ENCODE data around the gene MAGEA8.

MAGEA8 gene

DNA sequence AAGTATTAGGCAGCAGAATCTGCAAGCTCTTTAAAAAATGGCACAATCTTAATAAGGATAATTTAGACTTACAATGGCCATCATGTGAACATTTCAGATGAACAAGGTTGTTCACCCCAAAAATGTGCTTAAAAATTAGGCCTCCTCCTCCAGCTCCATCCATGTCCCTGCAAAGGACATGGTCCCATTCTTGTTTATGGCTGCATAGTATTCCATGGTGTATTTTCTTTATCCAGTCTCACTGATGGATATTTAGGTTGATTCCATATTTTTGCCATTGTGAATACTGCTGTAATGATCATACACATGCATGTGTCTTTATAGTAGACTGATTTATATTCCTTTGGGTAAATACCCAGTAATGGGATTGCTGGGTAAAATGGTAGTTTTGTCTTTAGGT, 29.1 kb upstream of the MAGEA8 start:
- H3K4me3 ChIP-seq, result no peak overlapping the region
- no peaks in the 10 kb centered on the region for H3K27me3 ChIP-seq
- no peak overlapping the region for H3K27ac ChIP-seq
- no peak for TF ChIP-seq Cebpa-rat (IDR thresholded peaks at IDR 0.05)
- peaks cover 0 to 9% (median 6%) of the 10 kb centered on the region in 11 experiments; a peak in 9 of 22 replicates for H3K9me3 ChIP-seq (replicated peaks in 1 of 11)
- H3K4me1 ChIP-seq, result no peaks in the 10 kb centered on the region
- no peak overlapping the region for H3K9ac ChIP-seq
- no peaks in the 10 kb centered on the region for H4K20me1 ChIP-seq
- no peak overlapping the region for H3K4me2 ChIP-seq
- no peaks in the 10 kb centered on the region for H3K36me3 ChIP-seq

GRCh38 chrX:149853925-149854324, 27.1 kb upstream of the MAGEA8 start:
- peaks cover 6 to 22% (median 17%) of the 10 kb centered on the region in 11 experiments for H3K9me3 ChIP-seq (replicated peaks in 1 of 11)
- no peaks in the 10 kb centered on the region for H3K36me3 ChIP-seq
- TF ChIP-seq Cebpa-rat (IDR thresholded peaks at IDR 0.05), result no peak
- H3K27me3 ChIP-seq, result no peaks in the 10 kb centered on the region
- no peak overlapping the region for H3K4me3 ChIP-seq
- H4K20me1 ChIP-seq, result no peaks in the 10 kb centered on the region
- no peaks in the 10 kb centered on the region for H3K4me1 ChIP-seq
- H3K9ac ChIP-seq, result no peak overlapping the region
- no peak overlapping the region for H3K4me2 ChIP-seq
- no peak overlapping the region for H3K27ac ChIP-seq

DNA sequence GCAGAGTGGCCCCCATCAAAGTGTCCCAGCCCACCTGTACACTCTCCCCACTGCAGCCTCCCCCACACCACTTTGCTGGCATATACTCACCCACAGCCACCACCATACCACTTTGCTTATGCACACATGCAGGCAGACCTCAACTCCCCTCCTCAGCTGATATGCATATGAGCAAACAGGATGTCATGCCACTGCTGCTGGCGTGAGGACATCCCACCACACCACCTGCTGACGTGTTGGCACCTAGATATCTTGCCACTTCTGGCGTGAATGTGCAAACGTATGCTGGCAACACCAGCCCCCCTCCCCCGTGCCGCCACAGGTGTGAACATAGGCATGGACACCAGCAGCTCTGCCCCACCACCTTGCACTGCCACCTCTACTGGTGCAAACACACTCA, 22.4 kb upstream of the MAGEA8 start:
- H3K36me3 ChIP-seq, result no peaks in the 10 kb centered on the region
- no peak for TF ChIP-seq Cebpa-rat (IDR thresholded peaks at IDR 0.05)
- H4K20me1 ChIP-seq, result no peaks in the 10 kb centered on the region
- H3K9me3 ChIP-seq (replicated peaks in 1 of 11), result peaks cover 28 to 38% (median 34%) of the 10 kb centered on the region in 11 experiments
- H3K27ac ChIP-seq, result no peak overlapping the region
- H3K27me3 ChIP-seq, result no peaks in the 10 kb centered on the region
- no peak overlapping the region for H3K4me2 ChIP-seq
- H3K9ac ChIP-seq, result no peak overlapping the region
- no peak overlapping the region for H3K4me3 ChIP-seq
- no peaks in the 10 kb centered on the region for H3K4me1 ChIP-seq

DNA sequence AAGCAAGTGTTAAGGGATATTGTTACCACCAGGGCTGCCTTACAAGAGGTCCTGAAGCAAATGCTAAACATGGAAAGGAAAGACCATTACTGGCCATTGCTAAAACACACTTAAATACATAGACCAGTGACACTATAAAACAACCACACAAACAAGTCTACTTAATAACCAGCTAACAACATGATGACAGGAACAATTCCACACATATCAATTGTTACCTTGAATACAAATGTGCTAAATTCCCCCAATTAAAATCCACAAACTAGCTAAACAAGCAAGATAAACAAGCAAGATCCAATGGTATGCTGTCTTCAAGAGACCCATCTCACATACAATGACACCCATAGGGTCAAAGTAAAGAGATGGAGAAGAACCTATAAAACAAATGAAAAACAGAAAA, 20.5 kb upstream of the MAGEA8 start:
- no peaks in the 10 kb centered on the region for H4K20me1 ChIP-seq
- H3K9me3 ChIP-seq (replicated peaks in 1 of 11), result peaks cover 28 to 38% (median 34%) of the 10 kb centered on the region in 11 experiments
- H3K27me3 ChIP-seq, result no peaks in the 10 kb centered on the region
- H3K4me1 ChIP-seq, result no peaks in the 10 kb centered on the region
- H3K4me3 ChIP-seq, result no peak overlapping the region
- H3K4me2 ChIP-seq, result no peak overlapping the region
- H3K27ac ChIP-seq, result no peak overlapping the region
- no peaks in the 10 kb centered on the region for H3K36me3 ChIP-seq
- no peak for TF ChIP-seq Cebpa-rat (IDR thresholded peaks at IDR 0.05)
- H3K9ac ChIP-seq, result no peak overlapping the region

DNA sequence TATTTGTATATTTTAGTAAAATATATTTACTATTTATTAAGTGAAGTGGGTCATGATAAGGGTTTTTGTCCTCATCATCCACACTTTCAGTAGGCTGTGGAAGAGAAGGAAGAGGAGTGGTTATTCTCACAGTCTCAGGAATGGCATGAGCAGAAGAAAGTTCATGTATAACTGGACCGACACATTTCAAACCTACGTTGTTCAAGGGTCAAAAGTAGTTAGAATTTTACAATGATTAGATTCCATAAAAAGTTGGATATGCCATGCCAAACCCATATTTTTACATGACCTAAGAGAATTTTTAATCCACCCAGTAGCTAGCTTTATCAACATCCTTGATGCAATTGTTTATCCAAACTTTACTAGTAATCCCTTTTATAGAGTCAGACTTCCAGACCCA, 15.6 kb upstream of the MAGEA8 start:
- no peaks in the 10 kb centered on the region for H4K20me1 ChIP-seq
- no peaks in the 10 kb centered on the region for H3K4me1 ChIP-seq
- peaks cover 6 to 16% (median 8%) of the 10 kb centered on the region in 11 experiments for H3K9me3 ChIP-seq (replicated peaks in 1 of 11)
- no peaks in the 10 kb centered on the region for H3K36me3 ChIP-seq
- TF ChIP-seq Cebpa-rat (IDR thresholded peaks at IDR 0.05), result no peak
- no peaks in the 10 kb centered on the region for H3K27me3 ChIP-seq
- H3K27ac ChIP-seq, result no peak overlapping the region
- H3K9ac ChIP-seq, result no peak overlapping the region
- H3K4me2 ChIP-seq, result no peak overlapping the region
- no peak overlapping the region for H3K4me3 ChIP-seq

- Histone ChIP-seq H3K4me1 (no peaks in the 10 kb centered on the region), H3K4me3 (no peak overlapping the region), H3K9ac (no peak overlapping the region), H3K27ac (no peak overlapping the region), H3K27me3 (no peaks in the 10 kb centered on the region), H3K9me3 (replicated peaks in 1 of 11) (peaks cover 0 to 7% (median 0%) of the 10 kb centered on the region in 11 experiments; a peak in 1 of 22 replicates), H3K4me2 (no peak overlapping the region), H4K20me1 (no peaks in the 10 kb centered on the region), H3K36me3 (no peaks in the 10 kb centered on the region)
- no peak for TF ChIP-seq Cebpa-rat (IDR thresholded peaks at IDR 0.05)
Observed at GRCh38 chrX:149867488-149867887, 13.5 kb upstream of the MAGEA8 start.

GRCh38 chrX:149870840-149871239, 10.1 kb upstream of the MAGEA8 start:
- Histone ChIP-seq H3K9me3 (replicated peaks in 1 of 11) (0 out of 22 replicates have a peak, but pooled peaks cover 0 to 13% (median 0%) of the 10 kb centered on the region in 11 experiments), H3K4me3 (no peak overlapping the region), H3K4me1 (no peaks in the 10 kb centered on the region), H4K20me1 (no peaks in the 10 kb centered on the region), H3K4me2 (no peak overlapping the region), H3K27me3 (no peaks in the 10 kb centered on the region), H3K36me3 (no peaks in the 10 kb centered on the region), H3K9ac (no peak overlapping the region), H3K27ac (no peak overlapping the region)
- TF ChIP-seq Cebpa-rat (IDR thresholded peaks at IDR 0.05), result no peak

GRCh38 chrX:149871433-149871832, 9.6 kb upstream of the MAGEA8 start:
- Histone ChIP-seq H3K9ac (no peak overlapping the region), H3K36me3 (no peaks in the 10 kb centered on the region), H4K20me1 (no peaks in the 10 kb centered on the region), H3K4me3 (no peak overlapping the region), H3K4me2 (no peak overlapping the region), H3K9me3 (replicated peaks in 1 of 11) (0 out of 22 replicates have a peak, but pooled peaks cover 0 to 13% (median 0%) of the 10 kb centered on the region in 11 experiments), H3K27me3 (no peaks in the 10 kb centered on the region), H3K27ac (no peak overlapping the region), H3K4me1 (no peaks in the 10 kb centered on the region)
- TF ChIP-seq Cebpa-rat (IDR thresholded peaks at IDR 0.05), result no peak

- Histone ChIP-seq H3K27me3 (no peaks in the 10 kb centered on the region), H3K9ac (no peak overlapping the region), H3K36me3 (no peaks in the 10 kb centered on the region), H3K4me2 (no peak overlapping the region), H3K9me3 (replicated peaks in 1 of 11) (0 out of 22 replicates have a peak, but pooled peaks cover 0 to 13% (median 0%) of the 10 kb centered on the region in 11 experiments), H3K4me1 (no peaks in the 10 kb centered on the region), H3K27ac (no peak overlapping the region), H3K4me3 (no peak overlapping the region), H4K20me1 (no peaks in the 10 kb centered on the region)
- no peak for TF ChIP-seq Cebpa-rat (IDR thresholded peaks at IDR 0.05)
Observed at GRCh38 chrX:149871940-149872339, 9.0 kb upstream of the MAGEA8 start.

DNA sequence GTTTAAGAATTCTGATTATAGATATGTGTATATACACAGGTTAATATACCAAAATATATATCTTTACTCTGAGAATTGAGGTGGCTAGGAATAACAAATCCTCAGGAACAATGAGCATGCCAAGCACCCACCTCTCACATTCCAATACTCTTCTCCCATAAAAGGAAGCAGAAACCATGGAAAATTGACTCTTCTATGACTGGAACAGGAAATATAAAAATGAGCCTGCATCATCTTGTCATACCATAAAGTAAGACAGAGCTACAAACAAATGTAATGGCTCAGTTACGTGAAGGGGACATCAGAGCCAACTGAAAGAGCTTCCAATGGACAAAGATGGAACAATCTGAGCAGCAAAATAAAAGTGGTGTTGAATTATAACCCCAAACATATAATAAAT, 3.8 kb upstream of the MAGEA8 start:
- H3K9ac ChIP-seq, result no peak overlapping the region
- no peaks in the 10 kb centered on the region for H4K20me1 ChIP-seq
- no peak for TF ChIP-seq Cebpa-rat (IDR thresholded peaks at IDR 0.05)
- H3K4me3 ChIP-seq, result no peak overlapping the region
- H3K9me3 ChIP-seq (replicated peaks in 1 of 11), result peaks cover 0 to 7% (median 0%) of the 10 kb centered on the region in 11 experiments; a peak in 2 of 22 replicates
- H3K4me2 ChIP-seq, result no peak overlapping the region
- H3K4me1 ChIP-seq, result no peaks in the 10 kb centered on the region
- no peaks in the 10 kb centered on the region for H3K27me3 ChIP-seq
- H3K27ac ChIP-seq, result no peak overlapping the region
- H3K36me3 ChIP-seq, result no peaks in the 10 kb centered on the region

All from BLaER1 treated with 17β-estradiol and CSF1 and Interleukin-3, amounts not matched to agents 10 nM and 100 nM (cell line).